Cardiac muscle cell (in vitro differentiated cells and primary cell): ENCODE results near the gene NRIP2. TPM values are rescaled to one million over a fixed set of nuclear protein-coding genes. Genes with fewer than 3 reads are reported as not detected.

Experiments
- DNase-seq, 2 donors: peaks; one replicate each; pipeline versions ENCODE4 v3.0.0 to v3.0.0-alpha.2; 2010 to 2017; ENCODE audit warnings: low read depth in 1 of 2, low spot score in 1 of 2
- H3K27ac ChIP-seq: fragments of 200-600 bp; sonication (generic); 2 replicates; pipeline ENCODE4 v1.5.1; 2016
- H3K27me3 ChIP-seq: fragments of 200-600 bp; sonication (generic); 2 replicates; pipeline ENCODE4 v1.6.0; 2016; ENCODE audit warnings: control low read depth
- H3K36me3 ChIP-seq: fragments of 200-600 bp; sonication (generic); 2 replicates; pipeline ENCODE4 v1.5.1; 2016; ENCODE audit warnings: control low read depth
- H3K4me1 ChIP-seq: fragments of 200-600 bp; sonication (generic); 2 replicates; pipeline ENCODE4 v1.8.1; 2017; ENCODE audit warnings: low read depth, mild to moderate bottlenecking, mixed run types
- H3K4me3 ChIP-seq: fragments of 200-600 bp; sonication (generic); 2 replicates; pipeline ENCODE4 v1.5.1; 2016; ENCODE audit warnings: mild to moderate bottlenecking
- H3K9me3 ChIP-seq: fragments of 200-600 bp; sonication (generic); 2 replicates; pipeline ENCODE4 v1.5.1; 2017; ENCODE audit warnings: low read depth, mild to moderate bottlenecking, control low read depth
- polyA plus RNA-seq: library from polyadenylated mRNA; unstranded; fragments of >200 nt; fragmentation: Nextera tagmentation; extraction: Ambion mirVana; gene quantifications from 2 replicates; pipeline ENCODE4 v1.2.1, GENCODE V29; 2016
- total RNA-seq: library from RNA; depleted of rRNA; stranded (reverse); fragments of >200 nt; gene quantifications from 2 replicates; pipeline ENCODE4 v1.2.3, GENCODE V29; 2016
- TF ChIP-seq, protein P1 (sequence below): IDR thresholded peaks from 2 replicates; pipeline ENCODE4 v1.5.1; 2012; ENCODE audit warnings: low read depth, mild to moderate bottlenecking, low read length

The NRIP2 gene
- total and polyA plus RNA-seq, 2 experiments from 2014 or later: 1.4 TPM; not detected in 1

DNA sequence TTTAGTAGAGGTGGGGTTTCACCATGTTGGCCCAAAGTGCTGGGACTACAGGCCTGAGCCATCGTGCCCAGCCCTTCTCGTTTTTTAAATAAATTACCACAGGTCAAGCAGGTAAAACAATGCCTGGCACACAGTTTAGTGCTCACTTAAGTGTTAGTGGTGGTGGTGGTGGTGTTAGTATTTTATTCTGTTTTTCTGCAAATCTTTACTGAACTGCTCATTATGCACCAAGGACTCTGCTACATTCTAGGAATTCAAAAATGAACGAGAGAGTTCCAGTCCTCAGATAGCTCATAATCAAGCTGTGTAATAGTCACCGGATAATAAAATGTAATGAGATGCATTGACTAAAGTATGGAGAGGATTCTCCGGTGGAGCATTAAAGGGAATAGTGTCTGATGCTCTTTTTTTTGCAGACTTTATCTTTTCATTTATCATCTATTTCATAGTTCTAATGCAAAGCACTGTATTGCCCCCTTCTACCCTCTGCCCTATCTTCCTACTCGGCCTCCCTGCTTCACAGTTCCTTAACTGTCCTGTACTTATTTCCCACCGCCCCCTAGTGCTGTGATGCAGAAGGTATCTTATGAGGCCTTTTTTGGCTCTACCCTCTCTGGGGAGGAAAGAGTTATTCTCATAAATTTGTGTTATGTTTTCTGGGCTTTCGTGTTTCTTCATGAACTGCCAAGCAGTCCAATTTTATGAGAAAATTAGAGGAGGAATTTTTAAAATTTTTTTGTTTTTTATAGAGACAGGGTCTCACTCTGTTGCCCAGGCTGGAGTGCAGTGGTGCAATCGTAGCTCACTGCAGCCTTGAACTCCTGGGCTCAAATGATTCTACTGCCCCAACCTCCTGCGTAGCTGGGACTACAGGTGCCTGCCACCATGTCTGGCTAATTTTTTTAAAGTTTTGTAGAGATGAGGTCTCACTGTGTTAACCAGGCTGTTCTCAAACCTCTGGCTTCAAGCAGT lies 21.3 kb downstream of the NRIP2 start:
- peak overlapping the region; percentile 96 for H3K27ac ChIP-seq
- no peaks in the 10 kb centered on the region for H3K9me3 ChIP-seq
- H3K4me3 ChIP-seq: peak overlapping the region; percentile 64
- H3K4me1 ChIP-seq: peaks cover 9% of the 10 kb centered on the region
- H3K27me3 ChIP-seq: no peaks in the 10 kb centered on the region
- peaks cover 12% of the 10 kb centered on the region for H3K36me3 ChIP-seq
- TF ChIP-seq, protein P1, sequence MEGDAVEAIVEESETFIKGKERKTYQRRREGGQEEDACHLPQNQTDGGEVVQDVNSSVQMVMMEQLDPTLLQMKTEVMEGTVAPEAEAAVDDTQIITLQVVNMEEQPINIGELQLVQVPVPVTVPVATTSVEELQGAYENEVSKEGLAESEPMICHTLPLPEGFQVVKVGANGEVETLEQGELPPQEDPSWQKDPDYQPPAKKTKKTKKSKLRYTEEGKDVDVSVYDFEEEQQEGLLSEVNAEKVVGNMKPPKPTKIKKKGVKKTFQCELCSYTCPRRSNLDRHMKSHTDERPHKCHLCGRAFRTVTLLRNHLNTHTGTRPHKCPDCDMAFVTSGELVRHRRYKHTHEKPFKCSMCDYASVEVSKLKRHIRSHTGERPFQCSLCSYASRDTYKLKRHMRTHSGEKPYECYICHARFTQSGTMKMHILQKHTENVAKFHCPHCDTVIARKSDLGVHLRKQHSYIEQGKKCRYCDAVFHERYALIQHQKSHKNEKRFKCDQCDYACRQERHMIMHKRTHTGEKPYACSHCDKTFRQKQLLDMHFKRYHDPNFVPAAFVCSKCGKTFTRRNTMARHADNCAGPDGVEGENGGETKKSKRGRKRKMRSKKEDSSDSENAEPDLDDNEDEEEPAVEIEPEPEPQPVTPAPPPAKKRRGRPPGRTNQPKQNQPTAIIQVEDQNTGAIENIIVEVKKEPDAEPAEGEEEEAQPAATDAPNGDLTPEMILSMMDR: peak; percentile 77
- peak; percentile 73 to 80 for DNase-seq

DNA sequence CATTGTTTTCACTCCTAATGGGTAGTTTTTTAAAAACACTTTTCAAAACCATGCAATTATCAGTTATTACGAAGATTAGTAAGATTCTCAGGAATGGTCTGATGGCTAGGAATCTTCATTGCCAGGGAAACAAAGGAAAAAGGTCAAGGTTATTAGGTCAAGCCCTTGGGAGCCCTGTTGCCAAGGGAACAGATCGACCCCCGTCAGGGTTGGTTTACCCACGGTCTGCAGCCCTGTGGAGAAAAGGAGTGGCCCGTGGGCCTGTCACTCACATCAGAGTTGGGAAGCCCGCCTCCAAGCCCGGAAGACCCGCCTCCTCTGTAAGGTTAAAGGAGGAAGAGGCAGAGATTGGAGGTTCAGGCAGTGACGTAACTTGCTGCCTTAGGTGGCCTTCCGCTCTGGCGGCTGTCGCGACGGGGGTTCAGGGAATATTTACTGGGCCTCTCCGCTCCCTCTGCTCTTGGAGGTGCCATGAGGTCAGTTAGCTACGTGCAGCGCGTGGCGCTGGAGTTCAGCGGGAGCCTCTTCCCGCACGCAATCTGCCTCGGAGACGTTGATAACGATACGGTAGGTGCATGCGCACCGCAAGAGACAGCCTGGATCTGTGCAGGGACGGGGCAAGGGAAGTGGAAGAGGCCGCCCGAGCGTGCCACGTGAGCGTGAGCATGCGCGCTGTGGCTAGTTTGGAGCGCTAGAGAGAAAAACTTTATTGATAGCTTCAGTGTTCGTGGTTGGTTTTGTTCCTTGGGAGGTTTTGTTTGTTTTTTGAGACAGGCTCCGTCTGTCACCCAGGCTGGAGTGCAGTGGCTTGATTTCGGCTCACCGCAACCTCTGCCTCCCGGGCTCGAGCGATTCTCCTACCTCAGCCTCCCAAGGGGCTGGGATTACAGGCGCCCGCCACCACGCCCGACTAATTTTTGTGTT lies 22.3 kb downstream of the NRIP2 start, which contains the start of gene ITFG2:
TSS of gene ITFG2 (plus strand) at position 379 of the 924 bp plus-strand sequence. CDS start at position 472, 93 bp downstream.
- peak; percentile 99 for DNase-seq
- H3K4me1 ChIP-seq: peaks cover 9% of the 10 kb centered on the region
- peaks cover 4% of the 10 kb centered on the region for H3K36me3 ChIP-seq
- peak within 1 kb of the TSS; percentile 96 for H3K27ac ChIP-seq
- peak within 1 kb of the TSS; percentile 64 for H3K4me3 ChIP-seq
- H3K27me3 ChIP-seq: no peaks in the 10 kb centered on the region
- H3K9me3 ChIP-seq: no peaks in the 10 kb centered on the region
- TF ChIP-seq, protein P1: no peak

DNA sequence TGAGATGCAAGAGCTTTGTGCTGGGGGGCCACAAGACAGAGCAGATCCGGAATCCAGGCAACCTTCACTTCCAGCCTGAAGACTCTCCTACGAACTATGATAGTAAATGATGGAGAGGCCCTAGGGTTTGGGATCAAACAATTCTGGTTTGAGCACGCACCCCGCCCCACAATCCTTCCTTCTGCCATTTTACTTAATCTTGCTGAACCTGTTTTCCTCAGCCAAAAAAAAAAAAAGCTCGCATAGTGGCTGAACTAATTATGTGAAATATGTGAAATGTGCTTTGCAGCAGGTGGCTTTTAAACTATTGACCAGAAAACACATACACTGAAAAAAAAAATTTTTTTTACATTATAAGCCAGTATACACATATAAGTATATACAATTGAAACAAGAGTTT lies 23.0 kb downstream of the NRIP2 start:
- no peak for DNase-seq

DNA sequence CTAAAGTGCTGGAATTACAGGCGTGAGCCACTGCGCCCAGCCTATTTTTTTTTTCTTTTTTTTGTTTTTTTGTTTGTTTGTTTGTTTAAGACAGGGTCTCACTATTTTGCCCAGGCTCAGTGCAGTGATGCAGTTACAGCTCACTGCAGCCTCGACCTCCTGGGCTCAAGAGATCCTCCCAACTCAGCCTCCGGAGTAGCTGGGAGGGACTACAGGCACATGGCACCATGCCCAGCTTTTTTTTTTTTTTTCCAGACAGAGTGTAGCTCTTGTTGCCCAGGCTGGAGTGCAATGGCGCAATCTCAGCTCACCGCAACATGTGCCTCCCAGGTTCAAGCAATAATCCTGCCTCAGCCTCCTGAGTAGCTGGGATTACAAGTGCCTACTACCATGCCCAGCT lies 28.1 kb downstream of the NRIP2 start:
- H3K27me3 ChIP-seq: no peaks in the 10 kb centered on the region
- H3K27ac ChIP-seq: no peak overlapping the region
- H3K9me3 ChIP-seq: no peaks in the 10 kb centered on the region
- peak in 1 of 2 donors; percentile 24 for DNase-seq
- TF ChIP-seq, protein P1: no peak
- no peak overlapping the region for H3K4me3 ChIP-seq
- H3K4me1 ChIP-seq: peaks cover 1% of the 10 kb centered on the region
- peaks cover 21% of the 10 kb centered on the region for H3K36me3 ChIP-seq

More for the DNA sequence above, 23.0 kb downstream of the NRIP2 start:
- Histone ChIP-seq H3K4me3 (peak overlapping the region; percentile 64), H3K9me3 (no peaks in the 10 kb centered on the region), H3K4me1 (peaks cover 9% of the 10 kb centered on the region), H3K27ac (no peak overlapping the region), H3K27me3 (no peaks in the 10 kb centered on the region), H3K36me3 (no peaks in the 10 kb centered on the region)
- TF ChIP-seq, protein P1: no peak

DNA sequence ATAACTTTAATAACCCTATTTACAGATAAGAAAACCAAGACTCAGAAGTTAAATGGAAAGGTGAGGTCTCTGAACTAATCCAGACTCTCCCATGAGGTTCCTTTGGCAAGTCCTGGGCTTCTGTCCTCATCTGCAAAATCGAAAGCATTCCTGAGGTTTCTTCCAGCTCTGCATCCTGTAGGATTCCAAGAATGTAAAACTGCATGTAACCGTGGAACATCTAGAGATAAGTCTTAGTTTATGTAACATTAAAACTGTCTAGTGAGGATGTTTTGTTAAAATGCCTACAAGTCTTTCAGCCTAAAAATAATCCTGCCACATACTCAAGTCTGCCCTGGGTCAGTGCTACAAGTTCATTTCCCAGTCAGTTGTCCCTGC lies 29.7 kb downstream of the NRIP2 start:
- H3K9me3 ChIP-seq: no peaks in the 10 kb centered on the region
- H3K36me3 ChIP-seq: peaks cover 37% of the 10 kb centered on the region

More for the DNA sequence above, 29.7 kb downstream of the NRIP2 start:
- H3K4me1 ChIP-seq: no peaks in the 10 kb centered on the region
- peak in 1 of 2 donors; percentile 84 for DNase-seq
- H3K4me3 ChIP-seq: no peak overlapping the region
- peak overlapping the region; percentile 84 for H3K27ac ChIP-seq
- H3K27me3 ChIP-seq: no peaks in the 10 kb centered on the region
- TF ChIP-seq, protein P1: no peak
